GM12878 (cell line): ENCODE results near the gene SPNS1. TPM values are rescaled to one million over a fixed set of nuclear protein-coding genes. Genes with fewer than 3 reads are reported as not detected.

ENCODE experiments used
- ATF7 ChIP-seq: fragments of 450-650 bp; IDR thresholded peaks from 2 replicates; pipeline ENCODE4 v1.6.1; 2016; ENCODE audit warnings: low read depth, mild to moderate bottlenecking
- EP300 ChIP-seq, 2 experiments: fragments of 150-350 bp in 1 of 2; IDR thresholded peaks; 2 replicates each; pipeline ENCODE4 v1.6.1; 2011 to 2012; ENCODE audit warnings: low read depth in 2 of 2, low read length in 2 of 2, borderline replicate concordance in 1 of 2, improper control_type of control experiment in 1 of 2, inconsistent platforms in 1 of 2; ENCODE audit not compliant: control insufficient read depth in 1 of 2
- IKZF1 ChIP-seq: fragments of 450-650 bp; conservative IDR thresholded peaks from 2 replicates; pipeline ENCODE4 v1.6.1; 2017; ENCODE audit warnings: antibody characterized with exemption, mild to moderate bottlenecking
- IKZF2 ChIP-seq, 2 experiments: fragments of 450-650 bp; IDR thresholded peaks; 2 replicates each; pipeline ENCODE4 v1.6.1; 2017; ENCODE audit warnings: mild to moderate bottlenecking in 2 of 2, moderate library complexity in 2 of 2
- LARP7 ChIP-seq: fragments of 450-650 bp; IDR thresholded peaks from 2 replicates; pipeline ENCODE4 v1.6.1; 2017; ENCODE audit warnings: mild to moderate bottlenecking
- POLR2A ChIP-seq: IDR thresholded peaks from 2 replicates; pipeline ENCODE4 v1.6.1; 2011; ENCODE audit warnings: low read depth, mild to moderate bottlenecking, low read length
- RBBP5 ChIP-seq: fragments of 200-600 bp; sonication (generic); conservative IDR thresholded peaks from 2 replicates; pipeline ENCODE4 v1.6.1; 2016
- SRF ChIP-seq, 2 experiments: IDR thresholded peaks; 2 replicates each; pipeline ENCODE4 v1.6.1; 2011; ENCODE audit warnings: low read depth in 2 of 2, low read length in 2 of 2, mild to moderate bottlenecking in 1 of 2, moderate library complexity in 1 of 2
- ZNF217 ChIP-seq: fragments of 450-650 bp; IDR thresholded peaks from 2 replicates; pipeline ENCODE4 v1.6.1; 2017; ENCODE audit warnings: antibody characterized with exemption, mild to moderate bottlenecking
- polyA plus RNA-seq, 11 experiments: library from polyadenylated mRNA; depleted of rRNA in 4 of 11; unstranded in 6 of 11; stranded (reverse) in 5 of 11; fragments of >200 nt; fragmentation: Nextera tagmentation in 4 of 11; fragmentation: Illumina TruSeq in 1 of 11; extraction: Ambion mirVana in 4 of 11; extraction: Trizol in 1 of 11; gene quantifications; 1 replicate in 1 of 11; 2 replicates in 10 of 11; pipeline versions ENCODE4 v1.2.1 to v1.2.3, GENCODE V29; 2011 to 2016; ENCODE audit warnings: inconsistent platforms in 2 of 11, missing spikeins in 2 of 11, low read depth in 1 of 11
- total RNA-seq, 4 experiments: library from RNA; depleted of rRNA in 3 of 4; stranded (reverse); fragments of >200 nt in 3 of 4; fragmentation: Illumina TruSeq in 1 of 4; extraction: Trizol in 1 of 4; gene quantifications; 2 replicates each; pipeline versions ENCODE4 v1.2.1 to v1.2.3, GENCODE V29; 2013 to 2021
- TF ChIP-seq, protein P1 (sequence below): fragments of 450-650 bp; formaldehyde crosslinking; IDR thresholded peaks from 2 replicates; pipeline ENCODE4 v1.5.0; 2022; ENCODE audit warnings: mild to moderate bottlenecking, missing genetic modification characterization
- TF ChIP-seq, protein P2 (sequence below): fragments of 450-650 bp; IDR thresholded peaks from 2 replicates; pipeline ENCODE4 v1.6.1; 2017; ENCODE audit warnings: mild to moderate bottlenecking
- TF ChIP-seq, protein P3 (sequence below): fragments of 450-650 bp; IDR thresholded peaks from 2 replicates; pipeline ENCODE4 v1.6.1; 2017; ENCODE audit warnings: mild to moderate bottlenecking, moderate library complexity
- TF ChIP-seq, protein P4 (sequence below): IDR thresholded peaks from 2 replicates; pipeline ENCODE4 v1.6.1; 2011; ENCODE audit warnings: low read depth, low read length, improper control_type of control experiment, borderline replicate concordance
- TF ChIP-seq, protein P5 (sequence below): IDR thresholded peaks from 2 replicates; pipeline ENCODE4 v1.6.1; 2011; ENCODE audit warnings: borderline replicate concordance, low read depth, mild to moderate bottlenecking, moderate library complexity, low read length; ENCODE audit not compliant: insufficient read depth, poor library complexity, severe bottlenecking
- TF ChIP-seq, protein P6 (sequence below): fragments of 450-650 bp; IDR thresholded peaks from 2 replicates; pipeline ENCODE4 v1.6.1; 2017; ENCODE audit warnings: borderline replicate concordance

Gene SPNS1
- total and polyA plus RNA-seq, 10 of the 15 experiments (the other 5 are each of a cell fraction or from before 2014, with no cell fraction given) = 0.16 to 37.6 (median 12.0) TPM

DNA sequence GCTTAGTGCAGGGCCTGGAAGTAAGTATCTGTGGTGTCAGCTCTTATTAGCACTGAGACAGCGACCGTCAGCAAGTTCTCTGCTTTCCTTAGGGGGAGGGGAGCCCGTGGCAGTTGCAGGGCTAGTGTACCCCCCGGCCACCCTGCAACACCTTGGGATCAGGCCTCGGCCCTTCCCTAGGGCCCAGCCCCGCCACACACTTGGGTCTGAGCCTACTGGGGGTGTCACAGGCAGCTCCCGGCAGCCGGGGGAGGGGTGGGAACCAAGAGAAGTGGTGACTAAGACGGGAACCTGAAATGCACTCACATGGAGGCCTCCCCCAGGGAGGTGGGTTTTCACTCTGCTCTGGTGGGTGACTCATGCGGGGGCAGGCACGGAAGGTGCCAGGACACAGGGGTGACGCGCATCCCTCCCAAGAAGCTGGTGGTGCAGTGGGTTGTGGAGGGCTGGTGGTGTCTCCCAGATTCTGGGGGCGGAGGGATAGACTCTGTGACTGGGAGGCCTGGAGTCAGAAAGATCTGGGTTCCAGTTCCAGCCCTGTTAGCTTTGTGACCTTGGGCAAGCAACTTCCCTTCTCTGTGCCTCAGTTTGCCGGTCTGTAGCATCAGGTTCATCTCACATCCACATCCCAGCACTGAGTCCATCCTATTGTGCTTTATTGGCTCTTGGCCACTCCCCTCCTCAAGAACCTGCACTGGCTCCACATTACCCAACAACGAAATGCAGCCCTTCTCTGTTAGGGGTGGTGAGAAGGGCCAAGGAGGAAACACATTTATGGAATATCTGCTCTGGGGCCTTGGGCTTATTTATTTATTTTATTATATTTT lies 54.8 kb downstream of the SPNS1 start (continued):
- TF ChIP-seq, protein P1, sequence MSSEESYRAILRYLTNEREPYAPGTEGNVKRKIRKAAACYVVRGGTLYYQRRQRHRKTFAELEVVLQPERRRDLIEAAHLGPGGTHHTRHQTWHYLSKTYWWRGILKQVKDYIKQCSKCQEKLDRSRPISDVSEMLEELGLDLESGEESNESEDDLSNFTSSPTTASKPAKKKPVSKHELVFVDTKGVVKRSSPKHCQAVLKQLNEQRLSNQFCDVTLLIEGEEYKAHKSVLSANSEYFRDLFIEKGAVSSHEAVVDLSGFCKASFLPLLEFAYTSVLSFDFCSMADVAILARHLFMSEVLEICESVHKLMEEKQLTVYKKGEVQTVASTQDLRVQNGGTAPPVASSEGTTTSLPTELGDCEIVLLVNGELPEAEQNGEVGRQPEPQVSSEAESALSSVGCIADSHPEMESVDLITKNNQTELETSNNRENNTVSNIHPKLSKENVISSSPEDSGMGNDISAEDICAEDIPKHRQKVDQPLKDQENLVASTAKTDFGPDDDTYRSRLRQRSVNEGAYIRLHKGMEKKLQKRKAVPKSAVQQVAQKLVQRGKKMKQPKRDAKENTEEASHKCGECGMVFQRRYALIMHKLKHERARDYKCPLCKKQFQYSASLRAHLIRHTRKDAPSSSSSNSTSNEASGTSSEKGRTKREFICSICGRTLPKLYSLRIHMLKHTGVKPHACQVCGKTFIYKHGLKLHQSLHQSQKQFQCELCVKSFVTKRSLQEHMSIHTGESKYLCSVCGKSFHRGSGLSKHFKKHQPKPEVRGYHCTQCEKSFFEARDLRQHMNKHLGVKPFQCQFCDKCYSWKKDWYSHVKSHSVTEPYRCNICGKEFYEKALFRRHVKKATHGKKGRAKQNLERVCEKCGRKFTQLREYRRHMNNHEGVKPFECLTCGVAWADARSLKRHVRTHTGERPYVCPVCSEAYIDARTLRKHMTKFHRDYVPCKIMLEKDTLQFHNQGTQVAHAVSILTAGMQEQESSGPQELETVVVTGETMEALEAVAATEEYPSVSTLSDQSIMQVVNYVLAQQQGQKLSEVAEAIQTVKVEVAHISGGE (CRISPR knock-in tag) = no peak
- peak; percentile 69; the same call in 1 of the 2 replicates for TF ChIP-seq ATF7
- peak; percentile 11 to 45; a peak in 2 of 4 replicates for TF ChIP-seq EP300 (IDR thresholded peaks at IDR 0.05; ENCODE audit: borderline replicate concordance in 1 of 2, control insufficient read depth in 1 of 2, low read depth in 2 of 2, low read length in 2 of 2)
- TF ChIP-seq LARP7 = no peak
- 0 out of 2 replicates have a peak, but pooled peaks have one; percentile 53 for TF ChIP-seq ZNF217
- TF ChIP-seq, protein P2, sequence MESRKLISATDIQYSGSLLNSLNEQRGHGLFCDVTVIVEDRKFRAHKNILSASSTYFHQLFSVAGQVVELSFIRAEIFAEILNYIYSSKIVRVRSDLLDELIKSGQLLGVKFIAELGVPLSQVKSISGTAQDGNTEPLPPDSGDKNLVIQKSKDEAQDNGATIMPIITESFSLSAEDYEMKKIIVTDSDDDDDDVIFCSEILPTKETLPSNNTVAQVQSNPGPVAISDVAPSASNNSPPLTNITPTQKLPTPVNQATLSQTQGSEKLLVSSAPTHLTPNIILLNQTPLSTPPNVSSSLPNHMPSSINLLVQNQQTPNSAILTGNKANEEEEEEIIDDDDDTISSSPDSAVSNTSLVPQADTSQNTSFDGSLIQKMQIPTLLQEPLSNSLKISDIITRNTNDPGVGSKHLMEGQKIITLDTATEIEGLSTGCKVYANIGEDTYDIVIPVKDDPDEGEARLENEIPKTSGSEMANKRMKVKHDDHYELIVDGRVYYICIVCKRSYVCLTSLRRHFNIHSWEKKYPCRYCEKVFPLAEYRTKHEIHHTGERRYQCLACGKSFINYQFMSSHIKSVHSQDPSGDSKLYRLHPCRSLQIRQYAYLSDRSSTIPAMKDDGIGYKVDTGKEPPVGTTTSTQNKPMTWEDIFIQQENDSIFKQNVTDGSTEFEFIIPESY = no peak
- TF ChIP-seq, protein P3, sequence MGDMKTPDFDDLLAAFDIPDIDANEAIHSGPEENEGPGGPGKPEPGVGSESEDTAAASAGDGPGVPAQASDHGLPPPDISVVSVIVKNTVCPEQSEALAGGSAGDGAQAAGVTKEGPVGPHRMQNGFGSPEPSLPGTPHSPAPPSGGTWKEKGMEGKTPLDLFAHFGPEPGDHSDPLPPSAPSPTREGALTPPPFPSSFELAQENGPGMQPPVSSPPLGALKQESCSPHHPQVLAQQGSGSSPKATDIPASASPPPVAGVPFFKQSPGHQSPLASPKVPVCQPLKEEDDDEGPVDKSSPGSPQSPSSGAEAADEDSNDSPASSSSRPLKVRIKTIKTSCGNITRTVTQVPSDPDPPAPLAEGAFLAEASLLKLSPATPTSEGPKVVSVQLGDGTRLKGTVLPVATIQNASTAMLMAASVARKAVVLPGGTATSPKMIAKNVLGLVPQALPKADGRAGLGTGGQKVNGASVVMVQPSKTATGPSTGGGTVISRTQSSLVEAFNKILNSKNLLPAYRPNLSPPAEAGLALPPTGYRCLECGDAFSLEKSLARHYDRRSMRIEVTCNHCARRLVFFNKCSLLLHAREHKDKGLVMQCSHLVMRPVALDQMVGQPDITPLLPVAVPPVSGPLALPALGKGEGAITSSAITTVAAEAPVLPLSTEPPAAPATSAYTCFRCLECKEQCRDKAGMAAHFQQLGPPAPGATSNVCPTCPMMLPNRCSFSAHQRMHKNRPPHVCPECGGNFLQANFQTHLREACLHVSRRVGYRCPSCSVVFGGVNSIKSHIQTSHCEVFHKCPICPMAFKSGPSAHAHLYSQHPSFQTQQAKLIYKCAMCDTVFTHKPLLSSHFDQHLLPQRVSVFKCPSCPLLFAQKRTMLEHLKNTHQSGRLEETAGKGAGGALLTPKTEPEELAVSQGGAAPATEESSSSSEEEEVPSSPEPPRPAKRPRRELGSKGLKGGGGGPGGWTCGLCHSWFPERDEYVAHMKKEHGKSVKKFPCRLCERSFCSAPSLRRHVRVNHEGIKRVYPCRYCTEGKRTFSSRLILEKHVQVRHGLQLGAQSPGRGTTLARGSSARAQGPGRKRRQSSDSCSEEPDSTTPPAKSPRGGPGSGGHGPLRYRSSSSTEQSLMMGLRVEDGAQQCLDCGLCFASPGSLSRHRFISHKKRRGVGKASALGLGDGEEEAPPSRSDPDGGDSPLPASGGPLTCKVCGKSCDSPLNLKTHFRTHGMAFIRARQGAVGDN = peak; percentile 48; the same call in 1 of the 2 replicates
- TF ChIP-seq SRF (IDR thresholded peaks at IDR 0.05; ENCODE audit: low read depth in 2 of 2, low read length in 2 of 2) = no peak
- peak; percentile 80 for TF ChIP-seq IKZF1
- TF ChIP-seq, protein P4, sequence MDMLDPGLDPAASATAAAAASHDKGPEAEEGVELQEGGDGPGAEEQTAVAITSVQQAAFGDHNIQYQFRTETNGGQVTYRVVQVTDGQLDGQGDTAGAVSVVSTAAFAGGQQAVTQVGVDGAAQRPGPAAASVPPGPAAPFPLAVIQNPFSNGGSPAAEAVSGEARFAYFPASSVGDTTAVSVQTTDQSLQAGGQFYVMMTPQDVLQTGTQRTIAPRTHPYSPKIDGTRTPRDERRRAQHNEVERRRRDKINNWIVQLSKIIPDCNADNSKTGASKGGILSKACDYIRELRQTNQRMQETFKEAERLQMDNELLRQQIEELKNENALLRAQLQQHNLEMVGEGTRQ = no peak
- TF ChIP-seq POLR2A = no peak
- TF ChIP-seq, protein P5, sequence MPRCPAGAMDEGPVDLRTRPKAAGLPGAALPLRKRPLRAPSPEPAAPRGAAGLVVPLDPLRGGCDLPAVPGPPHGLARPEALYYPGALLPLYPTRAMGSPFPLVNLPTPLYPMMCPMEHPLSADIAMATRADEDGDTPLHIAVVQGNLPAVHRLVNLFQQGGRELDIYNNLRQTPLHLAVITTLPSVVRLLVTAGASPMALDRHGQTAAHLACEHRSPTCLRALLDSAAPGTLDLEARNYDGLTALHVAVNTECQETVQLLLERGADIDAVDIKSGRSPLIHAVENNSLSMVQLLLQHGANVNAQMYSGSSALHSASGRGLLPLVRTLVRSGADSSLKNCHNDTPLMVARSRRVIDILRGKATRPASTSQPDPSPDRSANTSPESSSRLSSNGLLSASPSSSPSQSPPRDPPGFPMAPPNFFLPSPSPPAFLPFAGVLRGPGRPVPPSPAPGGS = peak; percentile 73
- no peak for TF ChIP-seq RBBP5
- TF ChIP-seq IKZF2 (IDR thresholded peaks at IDR 0.05) = peak; percentile 60 to 67; a peak in 3 of 4 replicates
- TF ChIP-seq, protein P6, sequence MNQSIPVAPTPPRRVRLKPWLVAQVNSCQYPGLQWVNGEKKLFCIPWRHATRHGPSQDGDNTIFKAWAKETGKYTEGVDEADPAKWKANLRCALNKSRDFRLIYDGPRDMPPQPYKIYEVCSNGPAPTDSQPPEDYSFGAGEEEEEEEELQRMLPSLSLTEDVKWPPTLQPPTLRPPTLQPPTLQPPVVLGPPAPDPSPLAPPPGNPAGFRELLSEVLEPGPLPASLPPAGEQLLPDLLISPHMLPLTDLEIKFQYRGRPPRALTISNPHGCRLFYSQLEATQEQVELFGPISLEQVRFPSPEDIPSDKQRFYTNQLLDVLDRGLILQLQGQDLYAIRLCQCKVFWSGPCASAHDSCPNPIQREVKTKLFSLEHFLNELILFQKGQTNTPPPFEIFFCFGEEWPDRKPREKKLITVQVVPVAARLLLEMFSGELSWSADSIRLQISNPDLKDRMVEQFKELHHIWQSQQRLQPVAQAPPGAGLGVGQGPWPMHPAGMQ = no peak
